ENCODE results near the gene SPINDOC.

Gene SPINDOC

GRCh38 chr11:63834535-63835157 lies 21.4 kb downstream of the SPINDOC start:
- DNase-seq = no peak

- no peak for DNase-seq
Measured at GRCh38 chr11:63835158-63835545, 21.9 kb downstream of the SPINDOC start.

GRCh38 chr11:63837027-63837688 lies 23.9 kb downstream of the SPINDOC start:
- peak; percentile 82 for DNase-seq

DNA sequence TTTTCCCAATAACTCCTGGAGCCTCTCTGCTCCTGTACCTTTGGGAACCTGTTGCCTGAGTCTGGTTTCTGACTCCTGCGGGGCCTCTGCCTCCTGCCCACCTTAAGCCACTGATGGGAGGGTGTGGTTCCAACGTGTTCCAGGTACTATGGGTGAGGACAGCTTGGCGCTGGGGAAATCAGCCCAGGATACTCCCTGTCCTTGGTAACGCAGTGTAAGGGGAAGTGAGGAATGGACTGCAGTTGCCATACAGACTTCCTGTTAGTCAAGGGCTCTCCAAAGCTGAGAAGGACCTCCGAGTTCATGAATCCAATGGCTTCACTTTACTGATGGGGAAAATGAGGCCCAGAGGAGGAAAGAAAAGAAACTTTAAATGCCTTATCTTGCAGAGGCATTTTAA lies 24.5 kb downstream of the SPINDOC start:
- DNase-seq = no peak

DNA sequence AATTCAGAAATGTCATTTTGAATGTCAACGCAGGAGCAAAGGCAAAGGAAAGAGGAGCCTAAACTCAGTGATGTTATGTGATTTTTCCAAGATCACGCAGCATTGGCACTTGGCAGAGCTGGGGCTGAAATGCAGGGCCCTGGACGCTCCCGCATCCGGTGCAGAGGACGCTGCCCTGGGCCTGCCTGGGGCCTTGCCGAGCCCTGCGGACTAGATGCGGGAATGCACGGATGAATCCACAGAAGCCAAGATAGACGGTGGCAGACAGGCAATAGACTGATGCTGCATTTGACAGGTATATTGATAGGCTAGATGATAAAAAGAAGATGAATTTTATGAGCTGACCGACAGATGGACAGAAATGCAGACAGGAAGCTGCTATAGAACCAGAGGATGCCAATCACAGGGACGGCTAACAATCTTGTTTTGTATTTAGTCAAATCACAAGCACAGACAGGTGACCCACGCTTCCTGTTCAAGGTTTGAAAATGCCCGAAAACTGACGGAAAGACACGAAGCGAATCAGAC lies 25.0 kb downstream of the SPINDOC start:
- DNase-seq = no peak

GRCh38 chr11:63838678-63839507 lies 25.6 kb downstream of the SPINDOC start, which contains the start of gene MARK2:
MARK2 (plus strand) TSS chr11:63839110; CDS start chr11:63839507, 397 bp downstream.
- peak; percentile 98 for DNase-seq

DNA sequence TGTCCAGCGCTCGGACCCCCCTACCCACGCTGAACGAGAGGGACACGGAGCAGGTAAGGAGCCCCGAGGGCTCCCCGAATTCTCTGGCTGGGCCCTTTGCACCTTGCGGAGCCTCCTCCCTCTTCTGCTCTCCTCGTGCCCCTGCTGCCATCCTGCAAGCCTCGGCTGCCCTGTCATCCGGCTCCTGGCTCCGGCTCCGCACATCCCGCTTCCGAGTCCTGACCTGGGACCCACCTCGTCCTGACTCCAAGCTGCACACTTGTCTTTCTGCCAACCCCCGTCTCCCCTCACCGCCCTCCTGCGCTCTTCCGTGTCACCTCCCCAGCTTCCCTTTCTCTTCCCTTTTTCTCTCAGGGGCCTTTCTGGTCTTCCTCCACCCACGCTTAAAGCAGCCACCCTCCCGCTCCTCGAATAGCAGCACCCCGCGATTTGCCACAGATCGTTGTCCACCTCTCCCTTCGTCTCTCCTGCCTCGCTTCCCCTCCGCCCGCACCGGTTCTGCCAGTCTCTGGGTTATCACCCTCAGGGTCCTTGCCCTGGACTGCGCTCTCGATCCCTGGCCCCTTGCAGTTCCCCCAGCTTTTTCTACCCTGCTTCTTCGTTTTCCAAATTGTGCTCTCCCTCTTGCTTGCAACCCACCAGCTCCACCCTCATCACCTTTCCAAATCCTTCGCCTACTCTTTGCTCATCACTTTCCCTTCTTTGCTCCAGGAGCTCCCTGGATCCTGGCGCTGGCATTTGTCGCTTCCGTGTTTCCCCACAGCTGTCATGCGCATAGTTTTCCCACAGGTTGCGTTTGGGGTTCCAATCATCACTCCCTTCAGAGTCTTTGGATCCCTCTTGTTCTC lies 26.5 kb downstream of the SPINDOC start:
- DNase-seq = no peak

DNA sequence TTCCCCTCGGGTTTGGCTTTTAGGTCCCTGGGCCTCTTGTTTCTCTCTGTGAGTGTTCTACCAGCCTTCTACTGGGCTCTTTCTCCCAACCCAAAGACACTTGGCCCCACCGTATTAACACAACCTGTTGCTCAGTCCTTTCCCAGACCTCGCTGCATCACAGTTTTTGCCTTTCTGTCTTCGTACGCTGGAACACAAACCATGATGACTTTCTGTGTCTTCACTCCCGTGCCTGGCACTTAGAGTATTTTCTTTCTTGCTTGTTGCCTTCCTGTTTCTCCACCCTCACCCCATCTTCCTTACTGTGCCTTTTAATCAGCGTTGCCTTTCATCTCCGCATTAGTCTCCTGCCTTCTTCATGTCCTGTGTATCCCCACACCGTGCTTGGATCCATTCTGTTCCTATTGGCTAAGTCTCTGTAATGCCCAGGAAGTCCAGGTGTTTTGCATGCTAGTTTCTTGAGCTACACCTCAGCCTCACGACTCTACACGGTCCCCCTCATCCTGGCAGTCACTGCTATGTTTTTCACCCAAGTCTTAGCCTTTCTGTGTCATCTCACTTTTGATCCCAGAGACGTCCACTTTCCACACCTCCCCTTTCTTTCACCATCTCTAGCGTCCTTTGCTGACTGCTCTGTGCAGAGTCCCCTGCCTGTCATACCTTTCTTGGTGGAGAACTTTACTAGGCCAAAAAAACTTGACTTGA lies 27.3 kb downstream of the SPINDOC start:
- no peak for DNase-seq

DNA sequence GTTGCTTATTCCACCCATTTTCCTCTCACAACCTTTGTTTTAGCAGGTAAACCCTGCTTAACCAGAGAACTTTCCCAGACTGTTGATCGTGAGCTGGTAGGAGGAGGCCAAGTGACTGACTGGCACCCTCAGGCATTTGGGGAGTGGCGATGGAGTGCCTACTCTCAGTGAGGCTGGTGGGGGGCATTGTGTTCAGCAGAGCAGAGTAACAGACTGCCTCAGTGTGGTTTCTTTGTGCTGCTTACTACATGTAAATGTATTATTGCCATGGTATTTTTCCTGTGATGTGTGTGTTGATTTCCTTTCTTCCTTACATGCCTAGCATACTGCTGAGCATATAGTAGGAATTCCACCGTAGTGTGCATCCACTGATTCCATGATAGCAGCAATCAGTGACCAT lies 28.3 kb downstream of the SPINDOC start:
- DNase-seq = no peak

DNA sequence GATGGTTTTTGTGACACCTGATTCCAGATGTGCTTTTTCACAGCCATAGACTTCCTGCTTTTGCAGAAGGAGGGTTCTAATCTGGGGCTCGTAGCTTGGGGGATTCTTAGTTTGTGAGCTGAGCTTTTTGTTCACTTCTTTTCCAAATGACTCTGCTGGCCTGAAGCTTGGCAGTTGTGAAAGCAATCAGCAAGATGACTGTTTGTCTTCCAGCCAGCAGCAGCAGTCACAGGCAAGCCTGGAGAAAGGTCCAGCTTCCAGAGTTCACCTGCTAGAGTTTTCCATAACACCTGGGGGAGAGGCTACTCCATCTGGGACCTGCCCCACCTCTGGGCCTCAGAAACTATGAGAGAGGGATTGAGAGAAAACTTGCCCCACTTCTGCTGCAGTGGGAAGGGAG lies 29.8 kb downstream of the SPINDOC start:
- DNase-seq = no peak

- no peak for DNase-seq
Measured at GRCh38 chr11:63844836-63845235, 31.6 kb downstream of the SPINDOC start.

GRCh38 chr11:63845303-63845702 lies 32.0 kb downstream of the SPINDOC start:
- no peak for DNase-seq

- no peak for DNase-seq
Measured at GRCh38 chr11:63845911-63846310, 32.7 kb downstream of the SPINDOC start.

DNA sequence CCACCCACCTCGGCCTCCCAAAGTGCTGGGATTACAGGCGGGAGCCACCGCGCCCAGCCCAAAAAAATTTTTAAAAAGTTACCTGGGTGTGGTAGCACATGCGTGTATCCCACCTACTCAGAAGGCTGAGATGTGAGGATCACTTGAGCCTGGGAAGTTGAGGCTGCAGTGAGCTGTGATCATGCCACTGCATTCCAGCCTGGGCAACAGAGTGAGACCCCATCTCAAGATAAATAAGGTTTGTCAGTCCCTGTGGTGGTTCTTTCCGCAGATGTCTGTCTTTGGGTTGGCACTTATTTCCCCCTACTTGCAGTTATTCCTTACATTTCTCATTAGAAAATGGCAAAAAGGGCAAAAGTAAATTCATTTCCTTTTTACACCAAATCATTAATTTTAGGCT lies 33.6 kb downstream of the SPINDOC start:
- DNase-seq = no peak

DNA sequence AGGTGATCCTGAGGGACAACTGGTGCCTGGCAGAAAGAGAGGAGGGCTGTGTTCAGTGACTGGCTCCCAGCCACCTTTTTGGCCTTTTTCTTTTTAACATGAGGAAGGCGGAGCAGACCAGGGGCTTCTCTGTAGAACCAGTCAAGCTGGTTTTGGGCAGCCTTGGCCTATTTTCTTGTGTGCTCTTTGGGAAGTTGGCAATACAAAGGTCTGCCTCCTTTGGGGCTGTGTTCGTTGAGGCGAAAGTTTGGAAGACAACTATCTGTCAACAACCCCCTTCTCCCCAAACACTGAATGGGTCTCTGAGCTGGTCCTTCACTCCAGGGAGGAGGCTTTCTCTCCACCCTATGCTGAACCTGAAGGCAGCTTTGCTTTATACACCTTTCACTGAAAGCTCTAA lies 34.1 kb downstream of the SPINDOC start:
- no peak for DNase-seq

- no peak for DNase-seq
Measured at GRCh38 chr11:63849691-63850090, 36.4 kb downstream of the SPINDOC start.

GRCh38 chr11:63850920-63851319 lies 37.7 kb downstream of the SPINDOC start:
- no peak for DNase-seq

DNA sequence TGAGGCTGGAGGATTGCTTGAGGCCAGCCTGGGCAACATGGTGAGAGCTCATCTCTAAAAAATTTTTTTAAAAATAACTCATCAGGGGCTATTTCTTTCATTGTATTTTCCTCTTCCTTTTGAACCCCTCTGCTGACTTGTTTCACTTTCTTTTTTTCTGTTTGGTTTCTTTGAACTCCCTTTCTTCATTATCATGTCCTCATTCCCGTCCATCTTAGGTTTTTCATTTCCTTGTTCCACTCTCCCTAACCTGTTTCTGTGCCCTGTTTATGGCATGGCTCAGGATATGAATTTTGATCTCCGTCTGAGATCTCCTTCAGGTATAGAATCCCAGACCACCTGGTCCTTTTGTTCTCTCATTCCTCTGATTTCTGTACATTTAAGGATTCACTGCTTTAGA lies 38.1 kb downstream of the SPINDOC start:
- DNase-seq = no peak

GRCh38 chr11:63853476-63853875 lies 40.2 kb downstream of the SPINDOC start:
- DNase-seq = no peak

- no peak for DNase-seq
Measured at GRCh38 chr11:63854696-63855095, 41.4 kb downstream of the SPINDOC start.

DNA sequence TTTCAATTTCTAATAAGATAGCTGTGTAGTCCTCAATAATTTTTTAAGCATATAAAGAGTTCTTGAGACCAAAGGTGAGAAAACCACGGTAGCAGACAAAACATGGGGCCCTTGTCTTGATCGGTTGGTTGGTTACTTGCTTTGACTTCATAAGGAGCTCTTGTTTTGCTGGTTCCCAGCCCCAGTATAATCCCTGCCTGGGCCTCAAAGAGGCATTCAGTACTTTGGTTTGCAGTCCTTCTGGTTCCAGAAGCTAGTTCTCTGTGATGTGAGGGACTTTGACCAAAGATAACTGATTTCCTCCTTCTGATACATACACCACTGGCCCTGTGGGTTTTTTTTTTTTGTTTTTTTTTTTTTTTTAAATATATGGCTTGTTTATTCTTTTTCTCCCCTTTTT lies 42.7 kb downstream of the SPINDOC start:
- DNase-seq = no peak

Data from NCI-H2171 (cell line).